Activated CD4-positive, alpha-beta T cell treated with anti-CD3 and anti-CD28 coated beads, Interleukin-2, amount 50 U/mL, for 48 hours (primary cell): Measurements from ENCODE around the gene CCR4.
"Not testable (repeated sequence)": the region's sequence is repeated elsewhere in the genome, so short reads cannot be mapped to it uniquely, and the experiment has no call there.

Experiments
- DNase-seq, 2 experiments: peaks; one replicate each; pipeline ENCODE4 v3.0.0-alpha.2; 2020

Gene CCR4

DNA sequence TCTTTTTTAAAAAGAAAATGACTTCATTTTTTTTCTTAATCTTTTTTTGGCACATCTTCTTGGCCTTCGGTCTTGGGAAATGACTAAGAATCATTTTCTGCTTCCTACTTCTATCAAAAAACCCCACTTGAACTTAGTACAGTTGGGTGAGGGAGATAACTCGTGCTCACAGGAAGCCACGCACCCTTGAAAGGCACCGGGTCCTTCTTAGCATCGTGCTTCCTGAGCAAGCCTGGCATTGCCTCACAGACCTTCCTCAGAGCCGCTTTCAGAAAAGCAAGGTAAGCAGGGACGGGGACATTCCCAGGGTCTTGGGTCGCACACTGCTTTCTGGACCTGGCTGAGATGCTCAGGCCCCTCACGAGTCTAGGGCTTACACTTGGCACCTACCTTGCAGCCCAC, at the start of gene CCR4:
Gene CCR4 (plus strand): TSS at position 235 of the 402 bp plus-strand sequence. CDS start 1,779 bp downstream, outside the sequence.
- DNase-seq, result peak; percentile 65 to 77

- DNase-seq, result peak; percentile 29 to 50
These were observed 48.5 kb upstream of the CCR4 start for GRCh38 chr3:32902887-32903371.

- no peak for DNase-seq
These were observed 47.5 kb upstream of the CCR4 start for GRCh38 chr3:32903953-32904352.

GRCh38 chr3:32909999-32910398, 41.4 kb upstream of the CCR4 start:
- DNase-seq, result no peak

- DNase-seq, result no peak
These were observed 40.5 kb upstream of the CCR4 start for GRCh38 chr3:32910954-32911353.

DNA sequence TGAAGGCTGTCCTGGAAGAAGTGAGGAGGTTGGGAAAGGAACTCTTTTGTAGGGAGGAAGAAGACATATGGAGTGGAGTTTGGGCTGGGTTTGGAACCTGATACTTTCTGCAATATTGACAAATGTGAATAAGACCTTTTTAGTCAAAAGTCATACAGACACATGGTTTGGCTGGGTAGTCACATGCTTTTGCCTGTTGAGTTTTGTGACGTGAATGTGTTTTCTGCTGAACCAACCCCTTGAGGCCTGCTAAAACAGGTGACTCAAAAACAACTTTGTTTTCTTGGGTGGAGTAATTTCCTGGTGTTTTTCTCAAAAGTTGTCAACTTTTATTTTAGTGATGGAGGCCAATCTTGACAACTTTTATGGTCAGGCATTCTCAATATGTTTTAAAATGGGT, 39.4 kb upstream of the CCR4 start:
- DNase-seq, result no peak

- DNase-seq, result no peak
These were observed 37.5 kb upstream of the CCR4 start for GRCh38 chr3:32913790-32914446.

GRCh38 chr3:32919920-32920319, 31.5 kb upstream of the CCR4 start:
- DNase-seq, result no peak

- no peak for DNase-seq
These were observed 29.4 kb upstream of the CCR4 start for GRCh38 chr3:32922078-32922477.

GRCh38 chr3:32930161-32930560, 21.3 kb upstream of the CCR4 start:
- DNase-seq, result no peak

DNA sequence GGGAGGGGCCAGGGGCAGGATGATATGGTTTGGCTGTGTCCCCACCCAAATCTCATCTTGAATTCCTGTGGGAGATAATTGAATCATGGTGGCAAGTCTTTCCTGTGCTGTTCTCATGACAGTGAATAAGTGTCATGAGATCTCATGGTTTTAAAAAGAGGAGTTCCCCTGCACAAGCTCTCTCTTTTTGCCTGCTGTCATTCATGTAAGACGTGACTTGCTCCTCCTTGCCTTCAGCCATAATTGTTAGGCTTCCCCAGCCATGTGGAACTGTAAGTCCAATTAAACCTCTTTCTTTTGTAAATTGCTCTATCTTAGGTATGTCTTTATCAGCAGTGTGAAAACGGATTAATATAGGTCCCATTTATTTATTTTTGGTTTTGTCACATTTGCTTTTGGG, 20.2 kb upstream of the CCR4 start:
- DNase-seq, result not testable (repeated sequence)

- peak in 1 of 2 experiments; percentile 26 for DNase-seq
These were observed 17.2 kb upstream of the CCR4 start for GRCh38 chr3:32934150-32934742.

GRCh38 chr3:32937331-32937730, 14.1 kb upstream of the CCR4 start:
- DNase-seq, result no peak

DNA sequence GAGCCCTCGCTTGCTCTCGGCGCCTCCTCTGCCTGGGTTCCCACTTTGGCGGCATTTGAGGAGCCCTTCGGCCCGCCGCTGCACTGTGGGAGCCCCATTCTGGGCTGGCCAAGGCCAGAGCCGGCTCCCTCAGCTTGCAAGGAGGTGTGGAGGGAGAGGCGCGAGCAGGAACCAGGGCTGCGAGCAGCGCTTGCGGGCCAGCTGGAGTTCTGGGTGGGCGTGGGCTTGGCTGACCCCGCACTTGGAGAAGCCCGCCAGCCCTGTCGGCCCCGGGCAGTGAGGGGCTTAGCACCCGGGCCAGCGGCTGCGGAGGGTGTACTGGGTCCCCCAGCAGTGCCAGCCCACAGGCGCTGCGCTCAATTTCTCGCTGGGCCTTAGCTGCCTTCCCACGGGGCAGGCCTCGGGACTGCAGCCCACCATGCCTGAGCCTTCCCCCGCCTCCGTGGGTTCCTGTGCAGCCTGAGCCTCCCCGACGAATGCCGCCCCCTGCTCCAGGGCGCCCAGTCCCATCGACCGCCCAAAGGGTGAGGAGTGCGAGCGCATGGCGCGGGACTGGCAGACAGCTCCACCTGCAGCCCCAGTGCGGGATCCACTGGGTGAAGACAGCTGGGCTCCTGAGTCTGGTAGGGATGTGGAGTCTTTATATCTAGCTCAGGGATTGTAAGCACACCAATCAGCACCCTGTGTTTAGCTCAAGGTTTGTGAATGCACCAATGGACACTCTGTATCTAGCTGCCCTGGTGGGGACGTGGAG, 11.7 kb upstream of the CCR4 start:
- DNase-seq, result not testable (repeated sequence)

DNA sequence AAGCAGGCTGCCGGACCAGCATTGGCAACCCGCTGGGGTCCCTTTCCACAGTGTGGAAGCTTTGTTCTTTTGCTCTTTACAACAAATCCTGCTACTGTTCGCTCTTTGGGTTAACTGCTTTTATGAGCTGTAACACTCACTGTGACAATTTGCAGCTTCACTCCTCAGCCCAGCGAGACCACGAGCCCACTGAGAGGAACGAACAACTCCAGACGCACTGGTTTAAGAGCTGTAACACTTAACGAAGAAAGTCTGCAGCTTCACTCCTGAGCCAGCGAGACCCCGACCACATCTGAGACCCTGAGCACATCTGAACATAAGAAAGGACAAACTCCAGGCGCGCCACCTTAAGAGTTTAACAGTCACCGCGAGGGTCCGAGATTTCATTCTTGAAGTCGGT, 10.7 kb upstream of the CCR4 start:
- DNase-seq, result no peak

DNA sequence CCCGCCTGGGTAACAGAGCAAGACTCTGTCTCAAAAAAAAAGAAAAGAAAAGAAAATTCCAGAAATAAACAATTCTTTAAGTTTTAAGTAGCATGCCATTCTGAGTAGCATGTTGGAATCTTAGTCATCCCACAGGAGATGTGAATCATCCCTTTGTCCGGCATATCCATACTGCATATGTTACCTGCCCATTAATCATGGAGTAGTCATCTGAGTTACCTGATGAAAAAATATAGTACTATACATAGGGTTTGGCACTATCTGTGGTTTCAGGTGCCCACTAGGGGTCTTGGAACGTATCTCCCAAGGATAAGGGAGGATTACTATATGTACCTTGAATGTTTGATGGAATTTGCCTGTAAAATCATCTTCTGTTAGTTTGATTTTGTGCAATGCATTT, 6.3 kb upstream of the CCR4 start:
- no peak for DNase-seq

- not testable (repeated sequence) for DNase-seq
These were observed 5.8 kb upstream of the CCR4 start for GRCh38 chr3:32945598-32945997.

- no peak for DNase-seq
These were observed 4.3 kb upstream of the CCR4 start for GRCh38 chr3:32946973-32947788.

DNA sequence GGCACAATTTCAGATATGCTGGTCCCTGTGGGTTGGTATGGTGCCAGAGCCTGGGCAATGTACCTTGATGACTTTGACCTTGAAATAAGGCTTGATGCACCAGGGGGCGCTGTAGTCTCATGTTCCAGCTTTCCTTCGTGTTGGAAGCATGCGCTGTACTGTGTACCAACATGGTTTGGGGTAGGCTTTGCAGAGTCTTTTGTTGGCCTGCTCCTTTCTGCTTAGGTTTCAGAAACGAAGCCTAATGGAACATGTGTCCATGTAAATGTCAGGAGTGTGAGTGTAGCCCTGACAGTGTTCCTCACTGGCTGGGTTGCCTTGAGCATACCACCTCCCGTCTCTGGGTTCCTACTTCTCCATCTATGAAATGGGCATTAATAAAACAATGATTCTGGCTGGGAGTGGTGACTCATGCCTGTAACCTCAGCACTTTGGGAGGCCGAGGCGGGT, 3.6 kb upstream of the CCR4 start:
- peak; percentile 99 to 100 for DNase-seq

DNA sequence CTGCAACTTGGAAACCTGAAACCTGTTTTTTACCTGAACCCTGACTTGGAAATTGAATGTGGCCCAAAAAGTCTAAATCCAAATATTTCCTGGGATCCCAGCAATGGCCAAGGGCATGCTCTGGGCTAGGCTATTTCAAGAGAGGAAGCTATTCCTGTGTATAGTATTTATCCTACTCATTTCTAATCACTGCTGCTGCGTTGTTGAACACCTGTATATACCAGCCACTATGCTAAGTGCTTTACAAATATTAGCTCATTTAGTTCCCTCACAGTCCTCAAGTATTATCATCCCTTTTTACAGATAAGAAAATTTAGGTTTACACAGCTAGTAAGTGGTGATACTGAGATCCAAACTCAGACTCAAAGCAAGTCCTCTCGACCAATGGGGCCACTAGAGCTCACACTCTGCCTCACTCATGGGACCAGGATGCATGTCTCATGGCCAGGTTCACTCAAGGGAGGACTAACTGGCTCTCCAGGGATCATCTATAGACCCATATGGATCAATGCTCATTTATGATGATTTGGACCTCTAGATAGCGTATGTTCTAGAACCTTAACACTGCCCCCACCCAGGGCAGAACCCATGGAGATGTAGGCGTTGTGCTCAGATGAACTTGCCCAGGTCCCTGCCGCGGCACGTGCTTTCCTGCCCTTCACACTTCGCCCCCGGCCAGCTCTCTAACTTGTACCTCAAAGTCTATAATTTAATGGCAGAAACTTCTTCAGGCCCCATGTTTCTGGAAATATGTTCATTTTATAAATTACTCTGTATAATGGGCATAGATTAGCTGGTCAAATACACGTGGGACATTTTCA, 2.6 kb upstream of the CCR4 start:
- DNase-seq, result no peak

DNA sequence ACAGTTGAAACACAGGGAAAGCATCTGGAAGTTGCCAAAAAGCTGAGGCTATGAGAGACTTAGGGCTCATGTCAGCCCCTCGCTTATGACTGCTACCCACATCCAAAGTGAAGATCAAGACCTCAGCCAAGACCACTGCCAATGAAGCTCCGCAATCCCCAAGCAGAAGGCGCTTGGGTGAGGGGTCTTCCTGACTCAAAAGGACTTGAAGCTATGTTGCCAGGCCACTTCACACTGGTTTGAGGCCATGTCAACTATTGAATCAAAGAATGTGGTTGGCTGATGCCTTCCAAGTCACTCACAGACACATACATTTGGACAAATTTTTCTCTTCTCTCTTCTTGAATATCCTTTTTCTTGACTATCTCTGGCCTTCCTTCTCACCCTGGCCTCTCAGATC, 928 bp upstream of the CCR4 start:
- no peak for DNase-seq
